OCI-LY7 (cell line): ENCODE data around the gene RDH13. TPM values are rescaled to one million over a fixed set of nuclear protein-coding genes. Genes with fewer than 3 reads are reported as not detected.

Experiments
- BruUV-seq: library from RNA; stranded (reverse); fragments of 400-500 nt; replicated peaks from 2 replicates; lab custom pipeline; 2021; lab: Mats Ljungman, UMichigan
- CTCF ChIA-PET: fragments of 300-600 bp; sonication (Branson Sonifier 250); formaldehyde crosslinking; loops from one replicate; lab custom pipeline; 2022; ENCODE audit warnings: antibody characterized with exemption; ENCODE audit not compliant: unreplicated experiment; lab: Charles Lee
- POLR2A ChIA-PET: fragments of 300-600 bp; sonication (Branson Sonifier 250); formaldehyde crosslinking; loops from one replicate; lab custom pipeline; 2022; ENCODE audit warnings: antibody characterized with exemption; lab: Charles Lee
- DNase-seq: peaks from one replicate; pipeline ENCODE4 v3.0.0-alpha.2; 2015; ENCODE audit warnings: low spot score
- H2AFZ ChIP-seq: fragments of 200-600 bp; sonication (generic), shearing (Covaris generic); 2 replicates; pipeline ENCODE4 v1.6.1; 2014; ENCODE audit warnings: mild to moderate bottlenecking, antibody characterized with exemption, low read length, moderate library complexity
- H3K27ac ChIP-seq: fragments of 200-600 bp; sonication (generic); 2 replicates; pipeline ENCODE4 v1.5.1; 2014; ENCODE audit warnings: mixed run types, low read depth, mild to moderate bottlenecking, moderate library complexity, low read length, inconsistent platforms; ENCODE audit not compliant: poor library complexity, severe bottlenecking
- H3K36me3 ChIP-seq: fragments of 200-600 bp; sonication (generic); 2 replicates; pipeline ENCODE4 v1.6.1; 2014; ENCODE audit warnings: mild to moderate bottlenecking, antibody characterized with exemption, low read length, moderate library complexity, mixed read lengths; ENCODE audit not compliant: insufficient read depth
- H3K4me1 ChIP-seq: fragments of 200-600 bp; sonication (generic); 2 replicates; pipeline ENCODE4 v1.5.1; 2014; ENCODE audit warnings: mild to moderate bottlenecking, low read length; ENCODE audit not compliant: insufficient read depth, poor library complexity, severe bottlenecking
- H3K4me2 ChIP-seq: fragments of 200-600 bp; sonication (generic); 2 replicates; pipeline ENCODE4 v1.6.1; 2014; ENCODE audit warnings: mild to moderate bottlenecking, low read length
- H3K4me3 ChIP-seq: fragments of 200-600 bp; sonication (generic); 2 replicates; pipeline ENCODE4 v1.5.1; 2014; ENCODE audit warnings: mild to moderate bottlenecking, low read depth, low read length; ENCODE audit not compliant: poor library complexity, severe bottlenecking
- H3K79me2 ChIP-seq: fragments of 200-600 bp; sonication (generic); 2 replicates; pipeline ENCODE4 v1.6.1; 2016; ENCODE audit warnings: low read depth, mild to moderate bottlenecking, low read length, moderate library complexity, mixed read lengths; ENCODE audit not compliant: insufficient read depth
- H3K9me2 ChIP-seq: fragments of 200-600 bp; sonication (generic); 2 replicates; pipeline ENCODE4 v1.6.1; 2016; ENCODE audit warnings: mild to moderate bottlenecking, low read length, mixed read lengths; ENCODE audit not compliant: insufficient read depth
- H3K9me3 ChIP-seq: fragments of 200-600 bp; sonication (generic); 2 replicates; pipeline ENCODE4 v1.6.1; 2014; ENCODE audit warnings: mild to moderate bottlenecking, mixed run types, low read length, mixed read lengths
- H4K20me1 ChIP-seq: fragments of 200-600 bp; sonication (generic); 2 replicates; pipeline ENCODE4 v1.6.1; 2014; ENCODE audit warnings: mild to moderate bottlenecking, antibody characterized with exemption, low read length, moderate library complexity, mixed read lengths; ENCODE audit not compliant: insufficient read depth
- CTCF ChIP-seq: fragments of 200-600 bp; sonication (generic); conservative IDR thresholded peaks from 2 replicates; pipeline ENCODE4 v1.5.1; 2014; ENCODE audit warnings: mild to moderate bottlenecking, antibody characterized with exemption, low read length, moderate library complexity, mixed read lengths
- EZH2phosphoT487 ChIP-seq: fragments of 200-600 bp; sonication (generic); IDR thresholded peaks from 2 replicates; pipeline ENCODE4 v1.6.1; 2018; ENCODE audit warnings: low read depth, borderline replicate concordance, mild to moderate bottlenecking, mixed run types, antibody characterized with exemption, low read length, moderate library complexity, mixed read lengths
- intact Hi-C: fragments of 100-400 bp; cut with micrococcal nuclease; formaldehyde crosslinking; loops from one replicate; pipeline ENCODE4 v1.10.0; 2022; ENCODE audit not compliant: unreplicated experiment
- total RNA-seq, 2 experiments: library from RNA; depleted of rRNA in 1 of 2; stranded (reverse); fragments of >200 nt in 1 of 2; shearing (Covaris generic) in 1 of 2; gene quantifications; 2 replicates each; pipeline ENCODE4 v1.2.3, GENCODE V29; 2014 to 2022

RDH13 gene
- total RNA-seq, 2 experiments from 2014 or later = 19.5 to 23.1 TPM

DNA sequence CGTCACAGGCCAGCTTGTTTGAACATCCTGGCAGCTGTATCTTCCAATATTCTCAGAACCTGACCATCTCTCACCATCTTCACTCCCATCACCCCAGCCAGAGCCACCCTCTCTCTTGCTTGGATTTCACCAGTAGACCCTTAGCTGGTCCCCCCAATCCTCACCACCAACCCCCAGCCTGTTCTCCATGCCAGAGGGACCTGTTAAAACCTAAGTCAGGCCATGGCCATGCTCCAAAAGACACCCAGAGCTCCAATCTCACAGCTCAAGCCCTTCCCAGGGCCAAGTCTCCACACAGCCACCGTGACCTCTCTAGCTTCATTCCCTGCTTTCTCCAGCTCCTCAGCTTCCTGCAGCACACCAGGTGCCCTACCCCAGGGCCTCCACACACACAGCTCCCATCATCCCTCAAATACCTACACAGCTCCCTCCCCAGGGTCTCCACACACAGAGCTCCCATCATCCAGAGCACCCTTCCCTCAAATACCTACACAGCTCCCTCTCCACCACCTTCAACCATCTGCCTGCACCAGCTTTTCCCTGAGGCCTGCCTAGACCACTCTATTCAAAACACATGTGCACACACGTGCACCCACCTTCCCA, 26.5 kb upstream of the RDH13 start:
- no peaks in the 10 kb centered on the region for H4K20me1 ChIP-seq
- BruUV-seq = no TSS peak

GRCh38 chr19:55088543-55089341, 25.8 kb upstream of the RDH13 start:
- no peak overlapping the region for H3K4me3 ChIP-seq
- peaks cover 63% of the 10 kb centered on the region for H3K36me3 ChIP-seq
- no peak overlapping the region for H3K27ac ChIP-seq
- intact Hi-C loops = loop anchor here (1.0 kb wide), 2 partner anchors 44 to 72 kb away; no protein-coding TSS in a partner anchor
- no peak overlapping the region for H3K4me2 ChIP-seq
- TF ChIP-seq CTCF (peak; percentile 75), EZH2phosphoT487 (no peak)
- no peaks in the 10 kb centered on the region for H3K9me3 ChIP-seq
- no peaks in the 10 kb centered on the region for H4K20me1 ChIP-seq
- no peaks in the 10 kb centered on the region for H3K4me1 ChIP-seq
- CTCF ChIA-PET = interaction anchor here (0.6 to 1.3 kb wide), 3 partner anchors 44 to 80 kb away, joined by 3 to 10 read pairs (median 4); no protein-coding TSS in a partner anchor
- BruUV-seq = no TSS peak
- H3K79me2 ChIP-seq = no peaks in the 10 kb centered on the region
- peak; percentile 73 for DNase-seq
- H3K9me2 ChIP-seq = no peaks in the 10 kb centered on the region
- POLR2A ChIA-PET = no interaction called here
- H2AFZ ChIP-seq = no peak overlapping the region

More for the DNA sequence above, 26.5 kb upstream of the RDH13 start:
- H2AFZ ChIP-seq = no peak overlapping the region
- CTCF ChIA-PET = interaction anchor here (0.6 to 1.3 kb wide), 3 partner anchors 43 to 79 kb away, joined by 3 to 10 read pairs (median 4); no protein-coding TSS in a partner anchor
- DNase-seq = no peak
- no peak overlapping the region for H3K4me2 ChIP-seq
- no peak overlapping the region for H3K27ac ChIP-seq
- no peaks in the 10 kb centered on the region for H3K9me2 ChIP-seq
- no peaks in the 10 kb centered on the region for H3K79me2 ChIP-seq
- peaks cover 66% of the 10 kb centered on the region for H3K36me3 ChIP-seq
- H3K9me3 ChIP-seq = no peaks in the 10 kb centered on the region
- intact Hi-C loops = no loop called here
- POLR2A ChIA-PET = interaction anchor here (0.6 kb wide), 1 partner anchor 259 kb away, joined by 5 read pairs; no protein-coding TSS in a partner anchor
- H3K4me3 ChIP-seq = no peak overlapping the region
- no peaks in the 10 kb centered on the region for H3K4me1 ChIP-seq
- TF ChIP-seq CTCF = no peak
- TF ChIP-seq EZH2phosphoT487 = no peak
